Measurements from ENCODE around the gene DPP7.

Gene DPP7

GRCh38 chr9:137152844-137153405 is 38.4 kb upstream of the DPP7 start:
- no peak overlapping the region for H3K4me3 Mint-ChIP-seq
- DNase-seq = no peak
- H3K27me3 Mint-ChIP-seq = peaks cover 40% of the 10 kb centered on the region
- H3K9me3 Mint-ChIP-seq = no peaks in the 10 kb centered on the region
- peaks cover 14% of the 10 kb centered on the region for H3K4me1 Mint-ChIP-seq
- CTCF ChIA-PET = no interaction called here
- no peak overlapping the region for H3K27ac Mint-ChIP-seq
- no peaks in the 10 kb centered on the region for H3K36me3 Mint-ChIP-seq

- no peaks in the 10 kb centered on the region for H3K36me3 Mint-ChIP-seq
- H3K27me3 Mint-ChIP-seq = peaks cover 24% of the 10 kb centered on the region
- H3K4me3 Mint-ChIP-seq = no peak overlapping the region
- peak; percentile 48 for DNase-seq
- no peak overlapping the region for H3K27ac Mint-ChIP-seq
- H3K9me3 Mint-ChIP-seq = no peaks in the 10 kb centered on the region
- H3K4me1 Mint-ChIP-seq = peaks cover 4% of the 10 kb centered on the region
- CTCF ChIA-PET = no interaction called here
These were observed 36.3 kb upstream of the DPP7 start for GRCh38 chr9:137150617-137151457.

- Mint-ChIP-seq H3K27me3 (peaks cover 16% of the 10 kb centered on the region), H3K4me3 (no peak overlapping the region), H3K36me3 (no peaks in the 10 kb centered on the region), H3K9me3 (no peaks in the 10 kb centered on the region), H3K4me1 (peaks cover 4% of the 10 kb centered on the region), H3K27ac (no peak overlapping the region)
- no peak for DNase-seq
- CTCF ChIA-PET = no interaction called here
These were observed 35.5 kb upstream of the DPP7 start for GRCh38 chr9:137149942-137150616.

GRCh38 chr9:137149363-137149762 is 34.8 kb upstream of the DPP7 start:
- no peak overlapping the region for H3K4me3 Mint-ChIP-seq
- no peak overlapping the region for H3K27ac Mint-ChIP-seq
- peaks cover 4% of the 10 kb centered on the region for H3K4me1 Mint-ChIP-seq
- H3K36me3 Mint-ChIP-seq = no peaks in the 10 kb centered on the region
- DNase-seq = no peak
- CTCF ChIA-PET = interaction anchor here (0.6 kb wide), 1 partner anchor 42 kb away, joined by 3 read pairs; no protein-coding TSS in a partner anchor
- H3K9me3 Mint-ChIP-seq = no peaks in the 10 kb centered on the region
- peaks cover 15% of the 10 kb centered on the region for H3K27me3 Mint-ChIP-seq

GRCh38 chr9:137148661-137149060 is 34.1 kb upstream of the DPP7 start:
- no peaks in the 10 kb centered on the region for H3K36me3 Mint-ChIP-seq
- H3K9me3 Mint-ChIP-seq = no peaks in the 10 kb centered on the region
- peaks cover 20% of the 10 kb centered on the region for H3K27me3 Mint-ChIP-seq
- no peak overlapping the region for H3K4me3 Mint-ChIP-seq
- H3K27ac Mint-ChIP-seq = no peak overlapping the region
- no peak for DNase-seq
- CTCF ChIA-PET = no interaction called here
- H3K4me1 Mint-ChIP-seq = peaks cover 4% of the 10 kb centered on the region

GRCh38 chr9:137148242-137148641 is 33.7 kb upstream of the DPP7 start:
- Mint-ChIP-seq H3K27me3 (peaks cover 24% of the 10 kb centered on the region), H3K27ac (no peak overlapping the region), H3K4me3 (no peak overlapping the region), H3K4me1 (peaks cover 4% of the 10 kb centered on the region), H3K9me3 (no peaks in the 10 kb centered on the region), H3K36me3 (no peaks in the 10 kb centered on the region)
- CTCF ChIA-PET = no interaction called here
- DNase-seq = no peak

- Mint-ChIP-seq H3K9me3 (no peaks in the 10 kb centered on the region), H3K27me3 (peaks cover 29% of the 10 kb centered on the region)
These were observed 33.2 kb upstream of the DPP7 start for GRCh38 chr9:137147793-137148160.

GRCh38 chr9:137147091-137147792 is 32.7 kb upstream of the DPP7 start:
- no peaks in the 10 kb centered on the region for H3K36me3 Mint-ChIP-seq

More at GRCh38 chr9:137147793-137148160, 33.2 kb upstream of the DPP7 start:
- CTCF ChIA-PET = no interaction called here
- Mint-ChIP-seq H3K36me3 (no peaks in the 10 kb centered on the region), H3K4me3 (no peak overlapping the region), H3K4me1 (peaks cover 4% of the 10 kb centered on the region), H3K27ac (no peak overlapping the region)
- no peak for DNase-seq

GRCh38 chr9:137146527-137146918 is 32.0 kb upstream of the DPP7 start:
- DNase-seq = no peak
- no peaks in the 10 kb centered on the region for H3K9me3 Mint-ChIP-seq
- CTCF ChIA-PET = no interaction called here
- H3K27me3 Mint-ChIP-seq = peaks cover 41% of the 10 kb centered on the region
- H3K27ac Mint-ChIP-seq = no peak overlapping the region
- H3K4me3 Mint-ChIP-seq = no peak overlapping the region
- no peaks in the 10 kb centered on the region for H3K36me3 Mint-ChIP-seq
- peaks cover 4% of the 10 kb centered on the region for H3K4me1 Mint-ChIP-seq

More at GRCh38 chr9:137147091-137147792, 32.7 kb upstream of the DPP7 start:
- no peak for DNase-seq
- Mint-ChIP-seq H3K27ac (no peak overlapping the region), H3K4me3 (no peak overlapping the region), H3K27me3 (peaks cover 34% of the 10 kb centered on the region), H3K9me3 (no peaks in the 10 kb centered on the region), H3K4me1 (peaks cover 4% of the 10 kb centered on the region)
- CTCF ChIA-PET = no interaction called here

GRCh38 chr9:137145731-137146526 is 31.4 kb upstream of the DPP7 start:
- no peak overlapping the region for H3K4me3 Mint-ChIP-seq
- CTCF ChIA-PET = no interaction called here

GRCh38 chr9:137143459-137143858 is 28.9 kb upstream of the DPP7 start:
- no peak for DNase-seq

More at GRCh38 chr9:137145731-137146526, 31.4 kb upstream of the DPP7 start:
- no peaks in the 10 kb centered on the region for H3K36me3 Mint-ChIP-seq
- peaks cover 47% of the 10 kb centered on the region for H3K27me3 Mint-ChIP-seq
- DNase-seq = no peak
- peaks cover 5% of the 10 kb centered on the region for H3K4me1 Mint-ChIP-seq
- H3K9me3 Mint-ChIP-seq = no peaks in the 10 kb centered on the region
- no peak overlapping the region for H3K27ac Mint-ChIP-seq

GRCh38 chr9:137141976-137142936 is 27.7 kb upstream of the DPP7 start:
- Mint-ChIP-seq H3K4me3 (no peak overlapping the region), H3K36me3 (no peaks in the 10 kb centered on the region), H3K27me3 (peaks cover 71% of the 10 kb centered on the region), H3K27ac (no peak overlapping the region), H3K9me3 (no peaks in the 10 kb centered on the region), H3K4me1 (peaks cover 19% of the 10 kb centered on the region)
- no peak for DNase-seq
- CTCF ChIA-PET = no interaction called here

More at GRCh38 chr9:137143459-137143858, 28.9 kb upstream of the DPP7 start:
- H3K4me1 Mint-ChIP-seq = peaks cover 15% of the 10 kb centered on the region
- peaks cover 61% of the 10 kb centered on the region for H3K27me3 Mint-ChIP-seq
- CTCF ChIA-PET = no interaction called here
- no peak overlapping the region for H3K27ac Mint-ChIP-seq
- no peak overlapping the region for H3K4me3 Mint-ChIP-seq
- H3K9me3 Mint-ChIP-seq = no peaks in the 10 kb centered on the region
- H3K36me3 Mint-ChIP-seq = no peaks in the 10 kb centered on the region

All from activated naive CD4-positive, alpha-beta T cell treated with anti-CD3 and anti-CD28 coated beads, Interleukin-2, amount 10 ng/mL, durations not matched to agents 7 days and 5 days (primary cell).